ENCODE data around the gene CRIM1. TPM values are rescaled to one million over a fixed set of nuclear protein-coding genes. Genes with fewer than 3 reads are reported as not detected.

Gene CRIM1
- total RNA-seq, 1 experiment from 2014 or later = 133 TPM

DNA sequence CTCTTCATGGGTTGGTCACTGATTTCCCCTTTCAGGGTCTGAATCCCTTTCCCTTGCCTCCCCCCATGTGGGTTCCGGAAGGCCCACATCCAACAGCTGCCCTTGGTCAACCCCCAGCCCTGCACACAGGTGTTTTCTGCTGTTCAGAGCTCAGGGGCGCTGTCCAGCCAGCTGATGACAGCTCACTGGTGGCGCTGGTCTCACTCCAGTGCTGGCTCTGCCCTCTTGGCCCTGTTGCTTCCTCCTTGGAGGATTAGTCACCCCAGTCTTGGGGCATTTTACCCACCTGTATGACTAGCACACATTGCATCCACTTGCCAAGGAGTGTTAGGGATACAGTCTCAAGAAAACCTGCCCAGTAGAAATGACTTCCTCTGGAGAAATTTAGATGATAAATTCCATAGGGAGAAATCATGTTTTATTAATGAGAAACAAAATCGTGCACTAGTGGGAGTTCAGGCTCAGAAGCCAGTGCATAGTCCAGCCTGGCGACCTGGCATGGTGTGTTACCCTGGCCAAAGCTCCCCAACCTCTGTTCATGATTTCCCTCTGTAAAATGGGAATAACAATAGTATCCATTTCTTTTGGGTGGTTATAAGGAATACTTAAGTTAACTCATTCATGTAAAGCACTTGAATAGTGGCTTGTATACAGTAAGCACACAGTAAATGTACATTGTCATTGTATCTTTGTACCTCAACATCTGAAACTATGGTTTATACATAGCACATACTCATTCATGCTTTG, 21.6 kb downstream of the CRIM1 start:
- no peaks in the 10 kb centered on the region for H3K9me2 ChIP-seq (ENCODE audit: insufficient read depth)
- peaks cover 45% of the 10 kb centered on the region for H3F3A ChIP-seq (ENCODE audit: insufficient read depth, low read depth)
- H2AFZ ChIP-seq = no peak overlapping the region
- CTCF ChIA-PET = interaction anchor here (0.8 to 1.5 kb wide), 3 partner anchors 10 to 83 kb away, joined by 3 to 4 read pairs (median 3); no protein-coding TSS in a partner anchor
- peaks cover 98% of the 10 kb centered on the region for H3K4me1 ChIP-seq (replicated peaks; ENCODE audit: insufficient read depth)
- no peaks in the 10 kb centered on the region for H3K9me3 ChIP-seq (ENCODE audit: insufficient read depth, low read depth)
- no peaks in the 10 kb centered on the region for H4K20me1 ChIP-seq (ENCODE audit: insufficient read depth)
- peak; percentile 85 to 99 for DNase-seq
- no TSS peak for BruUV-seq (replicated peaks)
- POLR2A ChIA-PET (ENCODE audit: unreplicated experiment) = interaction anchor here (0.6 to 1.0 kb wide), 4 partner anchors 11 to 121 kb away, joined by 3 to 6 read pairs (median 5); no protein-coding TSS in a partner anchor
- H3K4me3 ChIP-seq = no peak overlapping the region
- TF ChIP-seq, protein P1, sequence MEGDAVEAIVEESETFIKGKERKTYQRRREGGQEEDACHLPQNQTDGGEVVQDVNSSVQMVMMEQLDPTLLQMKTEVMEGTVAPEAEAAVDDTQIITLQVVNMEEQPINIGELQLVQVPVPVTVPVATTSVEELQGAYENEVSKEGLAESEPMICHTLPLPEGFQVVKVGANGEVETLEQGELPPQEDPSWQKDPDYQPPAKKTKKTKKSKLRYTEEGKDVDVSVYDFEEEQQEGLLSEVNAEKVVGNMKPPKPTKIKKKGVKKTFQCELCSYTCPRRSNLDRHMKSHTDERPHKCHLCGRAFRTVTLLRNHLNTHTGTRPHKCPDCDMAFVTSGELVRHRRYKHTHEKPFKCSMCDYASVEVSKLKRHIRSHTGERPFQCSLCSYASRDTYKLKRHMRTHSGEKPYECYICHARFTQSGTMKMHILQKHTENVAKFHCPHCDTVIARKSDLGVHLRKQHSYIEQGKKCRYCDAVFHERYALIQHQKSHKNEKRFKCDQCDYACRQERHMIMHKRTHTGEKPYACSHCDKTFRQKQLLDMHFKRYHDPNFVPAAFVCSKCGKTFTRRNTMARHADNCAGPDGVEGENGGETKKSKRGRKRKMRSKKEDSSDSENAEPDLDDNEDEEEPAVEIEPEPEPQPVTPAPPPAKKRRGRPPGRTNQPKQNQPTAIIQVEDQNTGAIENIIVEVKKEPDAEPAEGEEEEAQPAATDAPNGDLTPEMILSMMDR (conservative IDR thresholded peaks at IDR 0.05) = no peak
- no peak for TF ChIP-seq EZH2 (IDR thresholded peaks at IDR 0.05; ENCODE audit: low read depth)
- no peaks in the 10 kb centered on the region for H3K27me3 ChIP-seq (ENCODE audit: insufficient read depth, low read depth)
- H3K27ac ChIP-seq = peak overlapping the region; percentile 88
- peaks cover 90% of the 10 kb centered on the region for H3K79me2 ChIP-seq (ENCODE audit: low read depth)
- H3K4me2 ChIP-seq = peak overlapping the region; percentile 65
- 0 out of 2 replicates have a peak, but pooled peaks cover 17% of the 10 kb centered on the region for H3K36me3 ChIP-seq (ENCODE audit: low read depth)
- intact Hi-C loops (cut with micrococcal nuclease; ENCODE audit: unreplicated experiment) = loop anchor here (1.0 to 2.0 kb wide), 3 partner anchors 18 to 105 kb away; no protein-coding TSS in a partner anchor

DNA sequence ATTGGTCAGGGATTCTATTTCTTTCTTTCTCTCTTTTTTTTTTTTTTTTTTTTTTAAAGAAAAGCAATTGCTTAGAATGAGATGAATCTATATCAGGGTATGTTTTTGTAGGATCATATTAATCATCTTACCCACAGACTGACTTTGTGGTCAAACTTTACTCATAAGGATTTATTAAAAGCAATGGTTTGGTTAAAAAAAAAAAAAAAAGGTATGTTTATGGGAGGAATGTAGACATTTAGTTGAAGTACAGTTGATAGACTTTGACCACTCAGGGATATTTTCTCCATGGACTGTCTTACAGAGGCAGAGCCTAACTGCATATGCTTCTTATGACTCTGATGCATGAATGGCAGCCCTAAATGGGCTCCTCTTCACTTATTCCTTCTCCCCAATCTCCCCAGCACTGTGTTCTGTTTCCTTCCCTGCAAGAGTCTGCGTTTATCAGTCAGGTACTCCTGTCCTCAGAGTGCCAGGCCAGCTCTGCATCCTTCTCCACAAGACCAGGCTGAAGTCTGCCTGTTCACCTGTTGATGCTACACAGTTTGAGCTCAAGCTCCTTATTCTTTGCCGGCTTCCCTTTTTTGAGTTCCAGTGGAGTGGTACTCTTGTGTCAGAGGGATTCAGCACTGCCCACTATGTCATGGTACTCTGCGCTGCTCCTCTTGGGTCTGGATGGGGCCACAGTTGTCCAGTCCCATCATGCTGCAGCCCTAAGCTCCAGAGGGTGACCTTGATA, 24.3 kb downstream of the CRIM1 start:
- ChIA-PET CTCF (no interaction called here), POLR2A (ENCODE audit: unreplicated experiment) (no interaction called here)
- Histone ChIP-seq H4K20me1 (ENCODE audit: insufficient read depth) (no peaks in the 10 kb centered on the region), H3K27ac (peak overlapping the region; percentile 54), H3K4me3 (no peak overlapping the region), H3K27me3 (ENCODE audit: insufficient read depth, low read depth) (no peaks in the 10 kb centered on the region), H3K9me2 (ENCODE audit: insufficient read depth) (no peaks in the 10 kb centered on the region), H2AFZ (no peak overlapping the region), H3K79me2 (ENCODE audit: low read depth) (peaks cover 90% of the 10 kb centered on the region), H3K4me2 (peak overlapping the region; percentile 21; the same call in 1 of the 2 replicates), H3F3A (ENCODE audit: insufficient read depth, low read depth) (peaks cover 29% of the 10 kb centered on the region), H3K4me1 (replicated peaks; ENCODE audit: insufficient read depth) (peaks cover 73% of the 10 kb centered on the region), H3K36me3 (ENCODE audit: low read depth) (0 out of 2 replicates have a peak, but pooled peaks cover 17% of the 10 kb centered on the region), H3K9me3 (ENCODE audit: insufficient read depth, low read depth) (no peaks in the 10 kb centered on the region)
- peak in 1 of 2 experiments; percentile 32 for DNase-seq
- intact Hi-C loops (cut with micrococcal nuclease; ENCODE audit: unreplicated experiment) = loop anchor here (2.0 kb wide), 1 partner anchor 31 kb away; no protein-coding TSS in a partner anchor
- TF ChIP-seq, protein P1 (conservative IDR thresholded peaks at IDR 0.05) = no peak
- no peak for TF ChIP-seq EZH2 (IDR thresholded peaks at IDR 0.05; ENCODE audit: low read depth)
- BruUV-seq (replicated peaks) = no TSS peak

Measured in PC-9 (cell line).